ENCODE measurements around the gene EPN2.

The EPN2 gene

GRCh38 chr17:19287651-19288050, 50.5 kb downstream of the EPN2 start:
- DNase-seq (ENCODE audit: extremely low spot score): no peak
- no peak for TF ChIP-seq HDGF (IDR thresholded peaks at IDR 0.05; ENCODE audit: borderline replicate concordance)
- TF ChIP-seq FOXA1 (IDR thresholded peaks at IDR 0.05): no peak
- ChIA-PET CTCF (no interaction called here), POLR2A (no interaction called here)

GRCh38 chr17:19288453-19288852, 51.3 kb downstream of the EPN2 start:
- ChIA-PET POLR2A (no interaction called here), CTCF (no interaction called here)
- DNase-seq (ENCODE audit: extremely low spot score): no peak
- TF ChIP-seq SUZ12 (IDR thresholded peaks at IDR 0.05): no peak
- TF ChIP-seq ARNT (IDR thresholded peaks at IDR 0.05): no peak
- no peak for TF ChIP-seq FOXK2 (IDR thresholded peaks at IDR 0.05)
- TF ChIP-seq CTBP1 (IDR thresholded peaks at IDR 0.05; ENCODE audit: borderline replicate concordance): no peak
- TF ChIP-seq FOXA1 (IDR thresholded peaks at IDR 0.05): no peak
- no peak for TF ChIP-seq SP1 (IDR thresholded peaks at IDR 0.05)
- no peak for TF ChIP-seq LEF1 (IDR thresholded peaks at IDR 0.05; ENCODE audit: borderline replicate concordance)
- TF ChIP-seq L3MBTL2 (conservative IDR thresholded peaks at IDR 0.05): no peak
- TF ChIP-seq TARDBP (IDR thresholded peaks at IDR 0.05): no peak

- POLR2A ChIA-PET: interaction anchor here (0.8 kb wide), 1 partner anchor 88 kb away, joined by 3 read pairs; no protein-coding TSS in a partner anchor
- no peak for DNase-seq (ENCODE audit: extremely low spot score)
- TF ChIP-seq NFRKB (IDR thresholded peaks at IDR 0.05): no peak
- no peak for TF ChIP-seq ZNF384 (IDR thresholded peaks at IDR 0.05)
- no peak for TF ChIP-seq FOXK2 (IDR thresholded peaks at IDR 0.05)
- TF ChIP-seq L3MBTL2 (conservative IDR thresholded peaks at IDR 0.05): no peak
- TF ChIP-seq SUZ12 (IDR thresholded peaks at IDR 0.05): no peak
- no peak for TF ChIP-seq HDGF (IDR thresholded peaks at IDR 0.05; ENCODE audit: borderline replicate concordance)
- TF ChIP-seq FOXM1 (IDR thresholded peaks at IDR 0.05; ENCODE audit: borderline replicate concordance): no peak
- no peak for TF ChIP-seq PKNOX1 (IDR thresholded peaks at IDR 0.05)
- no peak for TF ChIP-seq BHLHE40 (IDR thresholded peaks at IDR 0.05; ENCODE audit: borderline replicate concordance)
- no peak for TF ChIP-seq CTBP1 (IDR thresholded peaks at IDR 0.05; ENCODE audit: borderline replicate concordance)
- TF ChIP-seq ARNT (IDR thresholded peaks at IDR 0.05): no peak
- CTCF ChIA-PET: no interaction called here
Observed at GRCh38 chr17:19290066-19290705, 53.0 kb downstream of the EPN2 start.

GRCh38 chr17:19291646-19292376, 54.6 kb downstream of the EPN2 start:
- no peak for DNase-seq (ENCODE audit: extremely low spot score)
- ChIA-PET POLR2A (no interaction called here), CTCF (no interaction called here)
- TF ChIP-seq ZNF384 (IDR thresholded peaks at IDR 0.05): no peak
- no peak for TF ChIP-seq ELF4 (IDR thresholded peaks at IDR 0.05)
- no peak for TF ChIP-seq HDGF (IDR thresholded peaks at IDR 0.05; ENCODE audit: borderline replicate concordance)
- no peak for TF ChIP-seq FOXA1 (IDR thresholded peaks at IDR 0.05)
- TF ChIP-seq BHLHE40 (IDR thresholded peaks at IDR 0.05; ENCODE audit: borderline replicate concordance): no peak
- TF ChIP-seq ARNT (IDR thresholded peaks at IDR 0.05): no peak
- TF ChIP-seq PKNOX1 (IDR thresholded peaks at IDR 0.05): no peak
- TF ChIP-seq FOXM1 (IDR thresholded peaks at IDR 0.05; ENCODE audit: borderline replicate concordance): no peak
- TF ChIP-seq SP1 (IDR thresholded peaks at IDR 0.05): no peak
- no peak for TF ChIP-seq FOXK2 (IDR thresholded peaks at IDR 0.05)
- TF ChIP-seq TARDBP (IDR thresholded peaks at IDR 0.05): no peak
- no peak for TF ChIP-seq LEF1 (IDR thresholded peaks at IDR 0.05; ENCODE audit: borderline replicate concordance)

- ChIA-PET POLR2A (no interaction called here), CTCF (no interaction called here)
- TF ChIP-seq HDGF (IDR thresholded peaks at IDR 0.05; ENCODE audit: borderline replicate concordance): no peak
- no peak for TF ChIP-seq L3MBTL2 (conservative IDR thresholded peaks at IDR 0.05)
- TF ChIP-seq BHLHE40 (IDR thresholded peaks at IDR 0.05; ENCODE audit: borderline replicate concordance): no peak
- no peak for TF ChIP-seq PKNOX1 (IDR thresholded peaks at IDR 0.05)
- no peak for TF ChIP-seq FOXK2 (IDR thresholded peaks at IDR 0.05)
- no peak for TF ChIP-seq NFRKB (IDR thresholded peaks at IDR 0.05)
- no peak for TF ChIP-seq SUZ12 (IDR thresholded peaks at IDR 0.05)
- no peak for TF ChIP-seq SP1 (IDR thresholded peaks at IDR 0.05)
- TF ChIP-seq ELF4 (IDR thresholded peaks at IDR 0.05): no peak
- no peak for DNase-seq (ENCODE audit: extremely low spot score)
Observed at GRCh38 chr17:19292377-19292711, 55.2 kb downstream of the EPN2 start.

GRCh38 chr17:19294443-19294842, 57.3 kb downstream of the EPN2 start:
- no peak for DNase-seq (ENCODE audit: extremely low spot score)
- ChIA-PET POLR2A (no interaction called here), CTCF (no interaction called here)
- TF ChIP-seq FOXA1 (IDR thresholded peaks at IDR 0.05) (no peak), FOXM1 (IDR thresholded peaks at IDR 0.05; ENCODE audit: borderline replicate concordance) (no peak), TARDBP (IDR thresholded peaks at IDR 0.05) (no peak), ELF4 (IDR thresholded peaks at IDR 0.05) (no peak), FOXK2 (IDR thresholded peaks at IDR 0.05) (no peak), L3MBTL2 (conservative IDR thresholded peaks at IDR 0.05) (no peak), ARNT (IDR thresholded peaks at IDR 0.05) (no peak), PKNOX1 (IDR thresholded peaks at IDR 0.05) (no peak), LEF1 (IDR thresholded peaks at IDR 0.05; ENCODE audit: borderline replicate concordance) (no peak), ZNF384 (IDR thresholded peaks at IDR 0.05) (no peak), NFRKB (IDR thresholded peaks at IDR 0.05) (no peak), CTBP1 (IDR thresholded peaks at IDR 0.05; ENCODE audit: borderline replicate concordance) (no peak), SP1 (IDR thresholded peaks at IDR 0.05) (no peak), HDGF (IDR thresholded peaks at IDR 0.05; ENCODE audit: borderline replicate concordance) (no peak), BHLHE40 (IDR thresholded peaks at IDR 0.05; ENCODE audit: borderline replicate concordance) (no peak), SUZ12 (IDR thresholded peaks at IDR 0.05) (no peak)
